Activated naive CD8-positive, alpha-beta T cell treated with anti-CD3 and anti-CD28 coated beads for 36 hours (primary cell): Measurements from ENCODE around the gene MAN2B2. TPM values are rescaled to one million over a fixed set of nuclear protein-coding genes. Genes with fewer than 3 reads are reported as not detected.

Experiments used
- DNase-seq: peaks from one replicate; pipeline ENCODE4 v3.0.0; 2021
- H3K27ac Mint-ChIP-seq: one replicate; pipeline ENCODE4 v1.8.0; 2022; ENCODE audit warnings: mild to moderate bottlenecking, moderate library complexity, mixed read lengths
- H3K27me3 Mint-ChIP-seq: one replicate; pipeline ENCODE4 v1.8.0; 2022; ENCODE audit warnings: mild to moderate bottlenecking, mixed read lengths
- H3K36me3 Mint-ChIP-seq: one replicate; pipeline ENCODE4 v1.8.0; 2021; ENCODE audit warnings: mild to moderate bottlenecking, mixed read lengths
- H3K4me1 Mint-ChIP-seq: one replicate; pipeline ENCODE4 v1.8.0; 2021; ENCODE audit warnings: mixed read lengths
- H3K4me3 Mint-ChIP-seq: one replicate; pipeline ENCODE4 v1.8.0; 2022; ENCODE audit warnings: mild to moderate bottlenecking, moderate library complexity, mixed read lengths
- H3K9me3 Mint-ChIP-seq: one replicate; pipeline ENCODE4 v1.8.0; 2022; ENCODE audit warnings: mixed read lengths
- total RNA-seq, 2 experiments: library from RNA; stranded (reverse); gene quantifications; one replicate each; pipeline ENCODE4 v1.2.3, GENCODE V29; 2021

MAN2B2 gene
- total RNA-seq, 2 experiments from 2014 or later = 10.6 to 10.9 TPM

- H3K27ac Mint-ChIP-seq = no peak overlapping the region
- H3K27me3 Mint-ChIP-seq = no peaks in the 10 kb centered on the region
- H3K9me3 Mint-ChIP-seq = no peaks in the 10 kb centered on the region
- DNase-seq = no peak
- H3K4me1 Mint-ChIP-seq = no peaks in the 10 kb centered on the region
- H3K36me3 Mint-ChIP-seq = peaks cover 6% of the 10 kb centered on the region
- no peak overlapping the region for H3K4me3 Mint-ChIP-seq
These were observed 16.8 kb downstream of the MAN2B2 start for GRCh38 chr4:6591781-6592180.

DNA sequence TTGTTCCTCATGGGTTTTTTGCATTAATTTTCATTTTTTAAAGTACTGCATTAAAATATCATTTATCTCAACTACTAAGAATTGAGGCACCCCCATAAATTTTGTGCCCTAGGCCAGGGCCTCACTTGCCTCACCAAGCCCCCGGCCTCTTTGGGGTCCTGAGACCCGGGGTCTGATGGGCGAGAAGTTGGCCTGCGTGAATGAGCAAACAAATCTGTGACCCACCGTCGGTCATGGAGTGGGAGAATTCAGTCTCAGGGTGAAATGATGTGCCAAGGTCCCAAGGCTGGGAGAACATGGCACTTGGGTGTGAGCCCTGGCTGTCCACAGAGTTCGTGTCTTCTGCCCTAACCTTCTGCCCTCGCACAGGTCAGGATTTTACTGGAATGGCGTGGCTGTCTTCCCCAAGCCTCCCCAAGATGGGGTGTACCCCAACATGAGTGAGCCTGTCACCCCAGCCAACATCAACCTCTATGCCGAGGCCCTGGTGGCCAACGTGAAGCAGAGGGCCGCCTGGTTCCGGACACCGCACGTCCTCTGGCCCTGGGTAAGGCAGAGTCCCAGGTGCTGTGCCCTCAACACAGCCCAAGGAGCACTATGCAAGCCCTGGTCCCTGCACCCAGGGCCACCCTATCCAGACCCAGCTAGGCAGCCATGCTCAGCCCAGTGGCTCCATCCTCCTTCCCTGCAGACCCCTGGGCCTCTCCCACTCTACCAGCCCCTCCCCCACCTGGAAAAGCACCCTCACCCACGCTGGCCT is 18.0 kb downstream of the MAN2B2 start:
- Mint-ChIP-seq H3K4me1 (no peaks in the 10 kb centered on the region), H3K27me3 (no peaks in the 10 kb centered on the region), H3K4me3 (no peak overlapping the region), H3K27ac (no peak overlapping the region), H3K36me3 (peaks cover 6% of the 10 kb centered on the region), H3K9me3 (no peaks in the 10 kb centered on the region)
- no peak for DNase-seq

GRCh38 chr4:6594341-6594740 is 19.4 kb downstream of the MAN2B2 start:
- Mint-ChIP-seq H3K4me3 (no peak overlapping the region), H3K4me1 (no peaks in the 10 kb centered on the region), H3K27ac (no peak overlapping the region), H3K36me3 (peaks cover 6% of the 10 kb centered on the region), H3K27me3 (no peaks in the 10 kb centered on the region), H3K9me3 (no peaks in the 10 kb centered on the region)
- DNase-seq = no peak

GRCh38 chr4:6594826-6595355 is 19.9 kb downstream of the MAN2B2 start:
- no peaks in the 10 kb centered on the region for H3K9me3 Mint-ChIP-seq
- DNase-seq = no peak
- no peaks in the 10 kb centered on the region for H3K4me1 Mint-ChIP-seq
- peaks cover 6% of the 10 kb centered on the region for H3K36me3 Mint-ChIP-seq
- H3K4me3 Mint-ChIP-seq = no peak overlapping the region
- no peak overlapping the region for H3K27ac Mint-ChIP-seq
- H3K27me3 Mint-ChIP-seq = no peaks in the 10 kb centered on the region

GRCh38 chr4:6595897-6596537 is 21.0 kb downstream of the MAN2B2 start:
- no peaks in the 10 kb centered on the region for H3K9me3 Mint-ChIP-seq
- H3K4me3 Mint-ChIP-seq = no peak overlapping the region
- no peaks in the 10 kb centered on the region for H3K27me3 Mint-ChIP-seq

DNA sequence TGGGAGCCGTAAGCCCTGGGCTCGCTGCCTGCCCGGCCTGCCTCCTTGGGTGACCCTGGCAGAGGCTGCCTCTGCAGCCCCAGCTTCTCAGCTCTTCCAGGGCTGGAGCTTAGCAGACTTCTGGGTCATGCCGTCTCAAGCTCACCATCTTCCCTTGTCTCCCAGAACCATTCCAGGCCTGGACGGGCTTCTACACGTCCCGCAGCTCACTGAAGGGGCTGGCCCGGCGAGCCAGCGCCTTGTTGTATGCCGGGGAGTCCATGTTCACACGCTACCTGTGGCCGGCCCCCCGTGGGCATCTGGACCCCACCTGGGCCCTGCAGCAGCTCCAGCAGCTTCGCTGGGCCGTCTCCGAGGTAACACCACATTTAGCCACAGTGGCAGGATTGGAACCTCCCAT is 22.0 kb downstream of the MAN2B2 start:
- no peak overlapping the region for H3K4me3 Mint-ChIP-seq
- H3K27me3 Mint-ChIP-seq = no peaks in the 10 kb centered on the region
- H3K27ac Mint-ChIP-seq = no peak overlapping the region
- H3K4me1 Mint-ChIP-seq = no peaks in the 10 kb centered on the region
- no peaks in the 10 kb centered on the region for H3K9me3 Mint-ChIP-seq
- DNase-seq = no peak
- H3K36me3 Mint-ChIP-seq = peaks cover 2% of the 10 kb centered on the region

More at GRCh38 chr4:6595897-6596537, 21.0 kb downstream of the MAN2B2 start:
- Mint-ChIP-seq H3K27ac (no peak overlapping the region), H3K4me1 (no peaks in the 10 kb centered on the region), H3K36me3 (peaks cover 6% of the 10 kb centered on the region)
- DNase-seq = no peak

GRCh38 chr4:6598127-6598526 is 23.1 kb downstream of the MAN2B2 start:
- no peak for DNase-seq
- Mint-ChIP-seq H3K4me1 (no peaks in the 10 kb centered on the region), H3K9me3 (no peaks in the 10 kb centered on the region), H3K27me3 (no peaks in the 10 kb centered on the region), H3K27ac (no peak overlapping the region), H3K36me3 (peaks cover 13% of the 10 kb centered on the region), H3K4me3 (no peak overlapping the region)

DNA sequence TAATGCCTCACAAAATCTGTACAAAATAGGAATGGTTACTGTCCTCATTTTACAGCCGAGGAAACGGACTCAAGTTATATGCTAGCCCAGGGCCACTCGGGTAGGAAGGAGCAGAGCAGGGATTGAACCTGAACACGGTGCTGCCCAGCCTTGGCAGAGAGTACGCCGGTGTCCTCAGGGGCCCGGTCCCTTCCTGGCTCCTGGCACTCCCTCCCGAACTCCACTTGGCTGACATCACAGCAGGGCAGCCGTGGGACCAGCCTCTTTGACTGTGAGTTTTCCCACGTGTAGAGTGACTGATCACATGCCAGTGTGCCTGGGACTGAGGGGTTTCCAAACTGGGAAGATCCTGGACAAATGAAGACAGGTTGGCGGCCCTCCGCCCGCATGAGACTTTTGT is 23.7 kb downstream of the MAN2B2 start:
- Mint-ChIP-seq H3K27me3 (no peaks in the 10 kb centered on the region), H3K36me3 (peaks cover 18% of the 10 kb centered on the region), H3K4me1 (no peaks in the 10 kb centered on the region), H3K27ac (no peak overlapping the region), H3K9me3 (no peaks in the 10 kb centered on the region), H3K4me3 (no peak overlapping the region)
- no peak for DNase-seq

DNA sequence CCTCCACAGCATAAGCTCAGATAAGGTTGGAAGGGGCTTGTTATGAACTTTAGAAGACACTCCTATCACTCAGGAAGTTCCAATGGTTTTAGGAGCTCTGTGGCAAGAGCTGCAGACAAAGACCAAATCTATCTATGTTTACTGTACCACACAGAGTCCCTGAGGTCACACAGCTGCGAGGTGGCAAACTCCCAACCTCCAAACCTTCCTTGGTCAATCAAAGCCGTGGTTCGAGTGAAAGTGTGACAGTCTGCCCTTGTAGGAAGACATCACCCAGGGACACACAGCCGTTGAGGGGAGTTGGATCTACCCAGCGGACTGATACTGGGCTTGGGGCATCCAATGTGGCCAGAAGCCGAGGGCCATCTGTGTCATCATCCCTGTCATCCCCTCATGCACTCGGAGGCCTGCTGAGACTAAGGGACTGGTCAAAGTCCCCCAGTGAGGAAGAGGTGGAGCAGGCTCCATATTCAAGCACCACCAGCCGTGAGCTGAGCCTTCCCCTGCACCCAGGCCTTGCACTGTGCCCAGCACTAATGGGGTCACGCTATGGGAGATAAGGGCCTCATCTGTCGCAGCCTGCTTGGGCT is 26.8 kb downstream of the MAN2B2 start:
- peaks cover 12% of the 10 kb centered on the region for H3K9me3 Mint-ChIP-seq

GRCh38 chr4:6602289-6602688 is 27.3 kb downstream of the MAN2B2 start:
- Mint-ChIP-seq H3K27me3 (no peaks in the 10 kb centered on the region), H3K36me3 (peaks cover 44% of the 10 kb centered on the region), H3K4me1 (no peaks in the 10 kb centered on the region), H3K4me3 (no peak overlapping the region), H3K27ac (no peak overlapping the region), H3K9me3 (peaks cover 12% of the 10 kb centered on the region)
- DNase-seq = no peak

More for the DNA sequence above, 26.8 kb downstream of the MAN2B2 start:
- Mint-ChIP-seq H3K4me3 (no peak overlapping the region), H3K27ac (no peak overlapping the region), H3K4me1 (no peaks in the 10 kb centered on the region), H3K27me3 (no peaks in the 10 kb centered on the region), H3K36me3 (peaks cover 44% of the 10 kb centered on the region)
- no peak for DNase-seq

DNA sequence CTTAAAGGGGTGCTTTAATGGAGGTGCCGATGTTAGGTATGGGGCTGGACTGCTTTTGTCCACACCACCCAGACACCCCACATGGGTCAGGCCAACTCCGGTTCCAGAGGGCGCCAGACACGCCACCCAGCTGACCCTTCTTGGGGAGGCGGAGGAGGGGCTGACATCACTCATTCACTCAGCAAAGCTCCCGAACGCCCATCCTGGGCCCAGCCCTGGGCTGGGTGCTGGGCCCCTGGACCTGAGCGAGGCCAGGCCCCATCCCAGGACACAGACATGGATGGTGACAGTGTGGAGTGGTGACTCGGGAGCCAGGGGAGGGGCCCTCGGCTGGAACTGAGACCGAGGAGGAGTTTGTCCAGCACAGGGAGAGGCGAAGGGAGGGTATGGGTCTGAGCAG is 28.1 kb downstream of the MAN2B2 start:
- Mint-ChIP-seq H3K27me3 (no peaks in the 10 kb centered on the region), H3K4me3 (no peak overlapping the region), H3K4me1 (peaks cover 6% of the 10 kb centered on the region), H3K9me3 (peaks cover 12% of the 10 kb centered on the region), H3K36me3 (peaks cover 44% of the 10 kb centered on the region), H3K27ac (no peak overlapping the region)
- DNase-seq = no peak

- H3K27ac Mint-ChIP-seq = no peak overlapping the region
- H3K4me1 Mint-ChIP-seq = peaks cover 7% of the 10 kb centered on the region
- H3K4me3 Mint-ChIP-seq = no peak overlapping the region
- H3K27me3 Mint-ChIP-seq = no peaks in the 10 kb centered on the region
- DNase-seq = no peak
- H3K9me3 Mint-ChIP-seq = peaks cover 12% of the 10 kb centered on the region
- H3K36me3 Mint-ChIP-seq = peaks cover 44% of the 10 kb centered on the region
These were observed 30.1 kb downstream of the MAN2B2 start for GRCh38 chr4:6605114-6605513.

- H3K36me3 Mint-ChIP-seq = peaks cover 44% of the 10 kb centered on the region
These were observed 30.6 kb downstream of the MAN2B2 start for GRCh38 chr4:6605605-6606004.

DNA sequence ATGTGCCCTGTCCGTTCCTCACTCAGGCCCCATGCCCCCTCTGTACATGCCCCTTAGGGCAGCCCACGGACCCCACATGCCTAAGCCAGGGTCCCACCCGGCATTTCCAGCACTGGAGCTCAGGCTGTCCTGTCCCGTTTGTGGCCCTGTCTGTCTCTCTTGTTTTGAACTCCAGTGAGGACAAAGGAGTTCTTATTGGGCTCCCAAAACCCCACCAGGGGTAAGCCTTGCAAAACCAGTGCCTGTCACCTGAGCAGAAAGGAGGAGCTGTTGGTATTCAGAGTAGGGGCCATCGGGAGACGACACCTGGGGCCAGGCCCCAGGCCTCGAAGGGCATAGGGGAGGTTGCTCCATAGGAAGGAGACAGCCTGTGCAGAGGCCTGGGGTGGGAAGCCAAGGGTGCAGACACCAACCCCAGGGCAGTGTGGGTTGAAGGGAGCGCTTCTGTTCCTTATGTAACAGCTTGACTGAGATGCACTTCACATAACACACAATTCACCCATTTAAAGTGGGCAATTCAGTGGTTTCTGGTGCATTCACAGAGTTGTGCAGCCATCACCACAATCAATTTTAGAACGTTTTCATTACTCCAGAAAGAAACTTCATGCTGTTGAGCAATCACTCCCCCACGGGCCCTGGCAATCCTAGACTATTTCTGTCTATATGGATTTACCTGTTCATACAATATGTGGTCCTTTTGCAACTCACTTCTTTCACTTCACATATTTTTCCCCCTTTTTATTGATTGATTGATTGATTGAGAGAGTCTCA is 31.7 kb downstream of the MAN2B2 start:
- Mint-ChIP-seq H3K36me3 (peaks cover 44% of the 10 kb centered on the region), H3K9me3 (peaks cover 12% of the 10 kb centered on the region), H3K27me3 (no peaks in the 10 kb centered on the region), H3K27ac (no peak overlapping the region), H3K4me1 (peaks cover 7% of the 10 kb centered on the region), H3K4me3 (no peak overlapping the region)
- no peak for DNase-seq

More at GRCh38 chr4:6605605-6606004, 30.6 kb downstream of the MAN2B2 start:
- H3K4me1 Mint-ChIP-seq = peaks cover 7% of the 10 kb centered on the region
- H3K4me3 Mint-ChIP-seq = no peak overlapping the region
- DNase-seq = no peak
- no peaks in the 10 kb centered on the region for H3K27me3 Mint-ChIP-seq
- H3K9me3 Mint-ChIP-seq = peaks cover 12% of the 10 kb centered on the region
- H3K27ac Mint-ChIP-seq = no peak overlapping the region
